GM10266 (cell line): Measurements from ENCODE around the gene RGS19.
A peak's percentile ranks its signal among the peaks of the same experiment; 100 is the strongest.

ENCODE experiments used
- DNase-seq: peaks from one replicate; pipeline ENCODE4 v3.0.0; 2012; ENCODE audit errors: extremely low spot score
- CTCF ChIP-seq: IDR thresholded peaks from 2 replicates; pipeline ENCODE4 v1.5.1; 2012; ENCODE audit warnings: mild to moderate bottlenecking, low read depth; ENCODE audit not compliant: control insufficient read depth, insufficient read depth; ENCODE audit errors: missing control alignments

The RGS19 gene

DNA sequence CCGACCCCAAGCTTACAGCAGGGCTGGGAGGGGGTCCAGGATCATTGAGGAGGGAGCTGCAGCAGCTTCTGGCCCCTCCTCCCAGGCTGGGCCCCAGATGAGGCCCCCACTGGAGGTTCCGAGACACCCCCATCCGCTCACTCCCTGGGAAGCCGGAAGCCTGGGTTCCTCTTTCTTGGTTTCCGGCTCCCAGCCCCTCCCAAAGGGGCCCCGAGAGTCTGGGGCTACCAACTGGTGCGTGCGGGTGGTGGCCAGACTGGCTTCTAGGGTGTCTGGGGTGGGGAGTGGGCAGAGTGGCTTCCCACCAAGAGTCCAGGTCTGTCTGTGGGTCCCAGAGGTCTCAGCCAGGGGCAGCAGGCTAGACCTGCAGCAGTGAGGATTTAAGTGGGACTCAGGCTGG lies 2.2 kb downstream of the RGS19 start:
- TF ChIP-seq CTCF = no peak
- DNase-seq = peak; percentile 73

DNA sequence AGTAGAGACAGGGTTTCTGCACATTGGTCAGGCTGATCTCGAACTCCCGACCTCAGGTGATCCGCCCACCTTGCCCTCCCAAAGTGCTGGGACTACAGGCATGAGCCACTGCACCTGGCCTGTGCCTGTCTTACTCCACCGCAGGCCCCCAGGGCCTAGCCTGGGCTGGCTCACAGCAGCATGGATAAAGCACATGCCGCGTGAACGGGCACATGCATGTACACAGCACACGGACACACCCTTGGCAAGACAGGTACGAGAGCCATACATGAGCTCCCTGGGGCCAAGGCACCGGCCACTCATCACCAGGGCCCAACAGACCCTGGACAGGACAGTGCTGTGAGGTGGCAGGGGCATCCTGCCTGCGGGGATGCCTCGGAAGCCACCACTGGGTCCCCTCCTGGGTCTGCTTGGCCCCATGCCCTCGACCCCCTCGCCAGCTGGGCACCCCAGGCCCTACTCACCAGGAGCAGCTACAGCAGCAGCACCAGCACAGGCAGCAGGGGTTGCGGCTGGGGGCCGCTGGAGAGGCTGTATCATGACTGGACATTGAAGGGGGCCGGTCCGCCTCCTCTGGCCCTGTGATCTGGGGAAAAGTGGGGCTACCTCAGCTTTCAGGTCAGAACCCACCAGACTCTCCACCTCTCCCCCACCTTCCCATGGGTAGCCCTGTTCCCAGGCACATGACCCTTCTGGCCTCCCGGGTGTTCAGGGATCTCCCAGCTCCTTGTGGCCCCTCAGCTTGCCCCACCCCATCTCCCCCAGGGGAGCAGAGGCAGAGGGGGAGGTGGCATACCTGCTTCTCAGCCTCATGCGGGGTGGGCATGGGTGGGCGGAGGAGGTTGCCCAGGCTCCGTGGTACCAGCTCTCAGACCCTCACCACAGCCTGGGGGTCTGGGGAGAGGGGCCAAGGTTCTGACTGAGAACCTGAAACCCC lies 3.0 kb downstream of the RGS19 start:
- DNase-seq = no peak
- no peak for TF ChIP-seq CTCF

DNA sequence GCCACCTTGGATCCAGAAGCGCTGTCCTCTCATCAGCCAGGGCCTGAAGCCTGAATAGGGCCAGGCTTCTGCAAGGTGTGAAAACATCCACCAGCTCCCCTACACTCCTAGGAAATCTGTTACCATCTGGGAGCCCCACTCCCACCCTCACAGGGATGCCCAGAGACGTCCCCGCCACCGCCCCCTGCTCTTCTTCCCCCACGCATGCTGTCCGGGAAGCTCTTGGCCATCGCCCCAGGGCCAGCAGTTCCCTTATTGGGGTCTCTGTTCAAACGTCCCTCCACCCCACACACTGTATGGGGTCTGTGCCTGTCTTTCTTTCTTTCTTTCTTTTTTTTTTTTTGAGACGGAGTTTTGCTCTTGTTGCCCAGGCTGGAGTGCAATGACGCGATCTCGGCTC lies 3.8 kb downstream of the RGS19 start:
- TF ChIP-seq CTCF = no peak
- no peak for DNase-seq

- TF ChIP-seq CTCF = no peak
- DNase-seq = no peak
These were observed 4.4 kb downstream of the RGS19 start for GRCh38 chr20:64074963-64075362.

DNA sequence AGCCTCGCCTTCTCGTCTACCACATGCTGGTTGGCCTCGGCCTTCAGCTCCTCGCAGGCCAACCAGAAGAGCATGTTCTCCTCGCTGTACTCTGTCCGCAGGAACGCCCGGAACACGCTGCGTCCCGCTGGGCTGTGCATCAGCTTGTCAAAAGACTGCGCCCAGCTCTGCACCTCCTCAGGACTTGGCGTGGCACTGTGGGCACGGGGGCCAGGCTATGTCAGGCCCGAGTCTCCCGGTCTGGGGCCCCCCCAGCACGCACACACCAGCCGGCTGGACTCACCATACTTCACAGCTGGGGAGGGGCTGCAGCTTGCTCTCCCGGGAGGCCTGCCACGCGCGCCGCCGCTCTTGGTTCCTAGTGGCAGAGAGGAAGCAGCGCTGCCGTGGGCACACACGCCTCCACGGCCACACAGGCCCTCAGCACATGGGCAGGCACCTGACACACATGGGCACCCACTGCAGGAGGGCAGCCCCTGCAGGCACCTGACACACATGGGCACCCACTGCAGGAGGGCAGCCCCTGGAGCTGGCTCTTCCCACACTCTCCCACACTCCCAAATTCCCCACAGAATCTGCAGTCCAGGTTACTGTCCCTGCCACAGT lies 5.0 kb downstream of the RGS19 start:
- TF ChIP-seq CTCF = no peak
- DNase-seq = no peak

DNA sequence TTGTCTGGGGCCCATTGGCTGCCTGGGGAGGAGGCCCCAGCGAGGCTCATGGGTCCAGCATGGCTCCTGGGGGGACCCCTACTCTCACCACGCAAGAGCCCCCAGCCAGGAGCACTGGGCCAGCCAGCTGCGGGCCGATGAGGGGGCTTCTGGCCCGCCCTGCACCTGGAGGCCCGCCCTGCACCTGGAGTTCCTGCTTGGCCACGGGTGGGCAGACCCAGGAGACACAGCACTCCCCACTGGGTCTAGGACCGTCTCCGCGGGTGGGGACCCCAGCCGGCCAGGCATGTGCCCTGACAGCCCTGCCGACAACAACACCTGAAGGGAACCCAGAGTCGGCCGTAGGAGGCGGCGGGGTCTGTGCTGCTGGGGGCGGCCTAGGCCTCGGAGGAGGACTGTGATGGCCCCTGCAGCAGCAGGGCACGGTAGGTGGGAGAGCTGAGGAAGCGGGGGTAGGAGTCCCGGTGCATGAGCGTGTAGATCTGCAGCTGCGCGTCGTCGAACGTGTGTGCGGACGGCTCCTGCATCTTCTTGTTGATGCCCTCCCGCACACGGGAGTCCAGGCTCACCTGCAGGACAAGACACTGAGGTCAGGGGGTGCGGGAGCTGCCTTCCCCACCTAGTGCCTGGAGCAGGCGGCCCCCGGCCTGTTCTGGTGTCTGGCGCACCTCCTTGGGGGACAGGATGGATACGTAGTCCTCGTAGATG lies 5.7 kb downstream of the RGS19 start:
- no peak for TF ChIP-seq CTCF
- no peak for DNase-seq
